ENCODE data around the gene C17orf114.
A peak's percentile ranks its signal among the peaks of the same experiment; 100 is the strongest.

The C17orf114 gene

DNA sequence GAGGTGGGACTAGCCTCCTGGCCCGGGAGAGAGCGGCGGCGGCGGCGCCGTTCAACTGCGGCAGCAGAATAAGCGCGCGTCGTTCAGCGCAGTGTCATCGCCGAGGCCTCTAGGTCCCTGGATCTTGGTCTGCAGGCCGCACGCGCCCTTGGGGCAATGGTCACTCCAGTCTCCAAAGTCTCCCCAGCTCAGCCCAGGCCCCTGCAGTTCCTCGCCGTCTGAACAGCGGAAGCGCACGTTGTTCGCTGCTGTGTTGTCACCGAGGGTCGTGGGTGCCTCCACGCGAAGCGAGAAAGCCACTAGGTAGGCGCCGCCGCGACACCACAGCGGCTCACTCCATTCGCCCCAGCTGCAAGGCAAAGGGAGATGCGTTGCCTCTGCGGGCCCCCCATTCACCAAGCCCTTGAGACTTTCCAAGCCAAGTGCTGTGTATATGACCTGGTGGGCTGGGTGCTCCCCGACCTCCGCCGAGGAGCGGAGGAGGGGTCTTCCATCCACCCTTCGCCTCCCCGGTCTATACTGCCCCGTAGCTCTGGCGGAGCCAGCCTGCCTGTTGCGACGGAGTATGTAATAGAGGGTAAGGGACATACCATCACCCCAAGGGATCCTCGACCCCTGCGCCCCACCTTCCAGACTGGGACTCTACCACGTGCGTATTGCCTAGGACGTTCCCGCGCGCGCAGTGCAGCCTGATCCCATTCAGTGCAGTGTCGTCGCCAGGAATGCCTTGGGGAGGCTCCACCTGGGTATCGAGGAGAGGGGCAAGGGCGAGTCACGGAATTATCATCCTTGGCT lies 16.6 kb downstream of the C17orf114 start:
- no peak for DNase-seq (ENCODE audit: low spot score)
- TF ChIP-seq FOXA1 (IDR thresholded peaks at IDR 0.05) (no peak), RAD21 (IDR thresholded peaks at IDR 0.05) (no peak), RXRA (IDR thresholded peaks at IDR 0.05) (no peak), FOXA2 (IDR thresholded peaks at IDR 0.05) (no peak), YY1 (IDR thresholded peaks at IDR 0.05) (no peak), SP1 (IDR thresholded peaks at IDR 0.05) (no peak), HNF4A (conservative IDR thresholded peaks at IDR 0.05) (no peak), HNF4G (IDR thresholded peaks at IDR 0.05) (no peak), JUND (IDR thresholded peaks at IDR 0.05) (no peak), TAF1 (conservative IDR thresholded peaks at IDR 0.05) (no peak), NR2F2 (IDR thresholded peaks at IDR 0.05) (no peak), EGR1 (IDR thresholded peaks at IDR 0.05; ENCODE audit: low read depth in 2 of 2) (no peak)
- TF ChIP-seq, protein P1, sequence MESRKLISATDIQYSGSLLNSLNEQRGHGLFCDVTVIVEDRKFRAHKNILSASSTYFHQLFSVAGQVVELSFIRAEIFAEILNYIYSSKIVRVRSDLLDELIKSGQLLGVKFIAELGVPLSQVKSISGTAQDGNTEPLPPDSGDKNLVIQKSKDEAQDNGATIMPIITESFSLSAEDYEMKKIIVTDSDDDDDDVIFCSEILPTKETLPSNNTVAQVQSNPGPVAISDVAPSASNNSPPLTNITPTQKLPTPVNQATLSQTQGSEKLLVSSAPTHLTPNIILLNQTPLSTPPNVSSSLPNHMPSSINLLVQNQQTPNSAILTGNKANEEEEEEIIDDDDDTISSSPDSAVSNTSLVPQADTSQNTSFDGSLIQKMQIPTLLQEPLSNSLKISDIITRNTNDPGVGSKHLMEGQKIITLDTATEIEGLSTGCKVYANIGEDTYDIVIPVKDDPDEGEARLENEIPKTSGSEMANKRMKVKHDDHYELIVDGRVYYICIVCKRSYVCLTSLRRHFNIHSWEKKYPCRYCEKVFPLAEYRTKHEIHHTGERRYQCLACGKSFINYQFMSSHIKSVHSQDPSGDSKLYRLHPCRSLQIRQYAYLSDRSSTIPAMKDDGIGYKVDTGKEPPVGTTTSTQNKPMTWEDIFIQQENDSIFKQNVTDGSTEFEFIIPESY (IDR thresholded peaks at IDR 0.05) = no peak
- TF ChIP-seq, protein P2, sequence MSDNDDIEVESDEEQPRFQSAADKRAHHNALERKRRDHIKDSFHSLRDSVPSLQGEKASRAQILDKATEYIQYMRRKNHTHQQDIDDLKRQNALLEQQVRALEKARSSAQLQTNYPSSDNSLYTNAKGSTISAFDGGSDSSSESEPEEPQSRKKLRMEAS (IDR thresholded peaks at IDR 0.05) = no peak
- TF ChIP-seq, protein P3, sequence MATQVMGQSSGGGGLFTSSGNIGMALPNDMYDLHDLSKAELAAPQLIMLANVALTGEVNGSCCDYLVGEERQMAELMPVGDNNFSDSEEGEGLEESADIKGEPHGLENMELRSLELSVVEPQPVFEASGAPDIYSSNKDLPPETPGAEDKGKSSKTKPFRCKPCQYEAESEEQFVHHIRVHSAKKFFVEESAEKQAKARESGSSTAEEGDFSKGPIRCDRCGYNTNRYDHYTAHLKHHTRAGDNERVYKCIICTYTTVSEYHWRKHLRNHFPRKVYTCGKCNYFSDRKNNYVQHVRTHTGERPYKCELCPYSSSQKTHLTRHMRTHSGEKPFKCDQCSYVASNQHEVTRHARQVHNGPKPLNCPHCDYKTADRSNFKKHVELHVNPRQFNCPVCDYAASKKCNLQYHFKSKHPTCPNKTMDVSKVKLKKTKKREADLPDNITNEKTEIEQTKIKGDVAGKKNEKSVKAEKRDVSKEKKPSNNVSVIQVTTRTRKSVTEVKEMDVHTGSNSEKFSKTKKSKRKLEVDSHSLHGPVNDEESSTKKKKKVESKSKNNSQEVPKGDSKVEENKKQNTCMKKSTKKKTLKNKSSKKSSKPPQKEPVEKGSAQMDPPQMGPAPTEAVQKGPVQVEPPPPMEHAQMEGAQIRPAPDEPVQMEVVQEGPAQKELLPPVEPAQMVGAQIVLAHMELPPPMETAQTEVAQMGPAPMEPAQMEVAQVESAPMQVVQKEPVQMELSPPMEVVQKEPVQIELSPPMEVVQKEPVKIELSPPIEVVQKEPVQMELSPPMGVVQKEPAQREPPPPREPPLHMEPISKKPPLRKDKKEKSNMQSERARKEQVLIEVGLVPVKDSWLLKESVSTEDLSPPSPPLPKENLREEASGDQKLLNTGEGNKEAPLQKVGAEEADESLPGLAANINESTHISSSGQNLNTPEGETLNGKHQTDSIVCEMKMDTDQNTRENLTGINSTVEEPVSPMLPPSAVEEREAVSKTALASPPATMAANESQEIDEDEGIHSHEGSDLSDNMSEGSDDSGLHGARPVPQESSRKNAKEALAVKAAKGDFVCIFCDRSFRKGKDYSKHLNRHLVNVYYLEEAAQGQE (IDR thresholded peaks at IDR 0.05) = no peak
- TF ChIP-seq, protein P4, sequence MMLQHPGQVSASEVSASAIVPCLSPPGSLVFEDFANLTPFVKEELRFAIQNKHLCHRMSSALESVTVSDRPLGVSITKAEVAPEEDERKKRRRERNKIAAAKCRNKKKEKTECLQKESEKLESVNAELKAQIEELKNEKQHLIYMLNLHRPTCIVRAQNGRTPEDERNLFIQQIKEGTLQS (IDR thresholded peaks at IDR 0.05) = no peak
- TF ChIP-seq, protein P5, sequence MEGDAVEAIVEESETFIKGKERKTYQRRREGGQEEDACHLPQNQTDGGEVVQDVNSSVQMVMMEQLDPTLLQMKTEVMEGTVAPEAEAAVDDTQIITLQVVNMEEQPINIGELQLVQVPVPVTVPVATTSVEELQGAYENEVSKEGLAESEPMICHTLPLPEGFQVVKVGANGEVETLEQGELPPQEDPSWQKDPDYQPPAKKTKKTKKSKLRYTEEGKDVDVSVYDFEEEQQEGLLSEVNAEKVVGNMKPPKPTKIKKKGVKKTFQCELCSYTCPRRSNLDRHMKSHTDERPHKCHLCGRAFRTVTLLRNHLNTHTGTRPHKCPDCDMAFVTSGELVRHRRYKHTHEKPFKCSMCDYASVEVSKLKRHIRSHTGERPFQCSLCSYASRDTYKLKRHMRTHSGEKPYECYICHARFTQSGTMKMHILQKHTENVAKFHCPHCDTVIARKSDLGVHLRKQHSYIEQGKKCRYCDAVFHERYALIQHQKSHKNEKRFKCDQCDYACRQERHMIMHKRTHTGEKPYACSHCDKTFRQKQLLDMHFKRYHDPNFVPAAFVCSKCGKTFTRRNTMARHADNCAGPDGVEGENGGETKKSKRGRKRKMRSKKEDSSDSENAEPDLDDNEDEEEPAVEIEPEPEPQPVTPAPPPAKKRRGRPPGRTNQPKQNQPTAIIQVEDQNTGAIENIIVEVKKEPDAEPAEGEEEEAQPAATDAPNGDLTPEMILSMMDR (IDR thresholded peaks at IDR 0.05; ENCODE audit: low read depth, low read length, missing input control) = no peak
- H3K36me3 ChIP-seq (ENCODE audit: control insufficient read depth in 4 of 4, insufficient read depth in 3 of 4, low read depth in 1 of 4, low read length in 3 of 4) = peaks cover 0 to 3% (median under 1%) of the 10 kb centered on the region in 4 donors
- H3K4me3 ChIP-seq (ENCODE audit: low read depth in 1 of 3, low read length in 3 of 3) = no peak overlapping the region
- 63% methylated on average over 61 of the region's 61 CpGs for WGBS
- H3K9ac ChIP-seq (ENCODE audit: low read depth in 1 of 2, low read length in 2 of 2) = no peak overlapping the region
- peaks cover 3 to 34% (median 19%) of the 10 kb centered on the region in 4 donors for H3K4me1 ChIP-seq (ENCODE audit: control insufficient read depth in 4 of 4, insufficient read depth in 4 of 4, low read length in 3 of 4)
- H3K27ac ChIP-seq (ENCODE audit: low read depth in 1 of 2, low read length in 2 of 2) = peak overlapping the region; percentile 49 to 60
- H3K27me3 ChIP-seq (ENCODE audit: control insufficient read depth in 4 of 4, insufficient read depth in 4 of 4, low read length in 3 of 4) = no peaks in the 10 kb centered on the region
- no peaks in the 10 kb centered on the region for H3K9me3 ChIP-seq (ENCODE audit: control insufficient read depth in 4 of 4, low read length in 3 of 4)
